ENCODE data around the gene CADM2.

CADM2 gene

GRCh38 chr3:85208650-85209049, 249.9 kb downstream of the CADM2 start:
- DNase-seq, result no peak

GRCh38 chr3:85210540-85210939, 251.8 kb downstream of the CADM2 start:
- no peak for DNase-seq

DNA sequence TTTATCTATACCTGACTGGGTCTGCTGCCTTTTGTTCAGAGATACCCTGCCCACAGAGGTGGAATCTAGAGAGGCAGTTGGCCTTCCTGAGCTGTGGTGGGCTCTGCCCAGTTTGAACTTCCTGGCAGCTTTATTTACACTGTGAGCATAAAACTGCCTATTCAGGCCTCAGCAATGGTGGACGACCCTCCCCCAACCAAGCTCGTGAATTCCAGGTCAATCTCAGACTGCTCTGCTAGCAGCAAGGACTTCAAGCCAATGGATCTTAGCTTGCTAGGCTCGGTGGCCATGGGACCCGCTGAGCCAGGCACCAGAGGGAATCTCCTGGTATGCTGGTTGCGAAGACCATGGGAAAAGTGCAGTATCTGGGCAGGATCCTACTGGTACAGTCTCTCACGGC, 270.2 kb downstream of the CADM2 start:
- no peak for DNase-seq

GRCh38 chr3:85244091-85244490, 285.3 kb downstream of the CADM2 start:
- no peak for DNase-seq

DNA sequence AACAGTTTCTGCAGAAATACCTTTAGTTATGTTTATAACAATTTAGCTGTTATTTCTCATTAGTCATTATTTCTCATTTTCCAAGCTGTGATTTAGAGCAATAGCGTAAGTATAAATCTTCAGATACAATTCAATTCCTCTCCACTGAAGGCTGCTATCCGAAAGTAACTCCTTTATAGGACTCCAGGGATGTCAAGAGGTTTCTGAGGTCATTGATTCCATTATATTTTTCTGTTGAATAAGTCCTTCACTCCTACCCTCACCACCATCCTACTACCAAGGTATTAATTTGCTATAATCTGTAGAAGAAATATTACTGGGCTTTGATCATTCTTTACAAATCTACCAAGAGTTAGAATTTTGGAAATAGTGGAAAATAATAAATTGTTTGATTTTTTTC, 285.7 kb downstream of the CADM2 start:
- DNase-seq, result no peak

- DNase-seq, result no peak
These were observed 293.0 kb downstream of the CADM2 start for GRCh38 chr3:85251766-85252165.

GRCh38 chr3:85252686-85253085, 293.9 kb downstream of the CADM2 start:
- DNase-seq, result no peak

DNA sequence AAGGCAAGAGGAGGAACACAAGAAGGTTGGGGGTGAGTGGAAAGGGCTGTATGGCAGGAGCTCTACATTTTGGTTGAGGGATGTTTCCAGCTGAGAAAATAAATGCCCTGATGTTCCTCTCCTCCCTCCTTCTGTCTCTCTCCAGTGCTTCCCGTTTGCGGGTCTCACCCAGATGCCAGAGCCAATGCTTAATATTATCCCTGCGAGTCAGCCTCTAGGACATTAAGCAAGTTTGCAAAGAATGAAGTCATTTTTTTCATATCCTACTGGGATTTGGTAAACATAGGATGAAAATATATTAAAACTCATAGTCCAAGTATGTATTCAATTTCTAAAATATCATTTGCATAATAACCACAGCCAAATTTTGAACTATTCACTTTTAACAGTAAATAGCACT, 295.9 kb downstream of the CADM2 start:
- no peak for DNase-seq

DNA sequence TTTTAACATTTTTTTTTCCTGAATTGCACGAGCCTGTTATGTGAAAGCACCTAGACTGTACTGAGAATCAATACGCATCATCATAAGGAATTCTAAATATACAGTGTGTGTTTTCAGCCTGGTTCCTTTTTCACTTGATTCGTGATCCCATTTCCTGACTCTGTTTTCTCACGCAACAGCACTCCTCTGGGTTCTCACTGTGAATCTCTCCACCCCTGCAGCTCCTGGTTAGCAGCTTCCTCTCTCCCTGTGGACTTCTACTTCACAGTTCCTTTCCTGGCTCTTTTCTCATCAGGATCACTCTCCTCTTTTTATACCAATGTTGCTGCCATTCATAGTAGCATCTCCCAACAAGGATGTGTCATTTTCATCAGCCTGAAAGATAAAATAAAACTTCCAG, 297.2 kb downstream of the CADM2 start:
- no peak for DNase-seq

DNA sequence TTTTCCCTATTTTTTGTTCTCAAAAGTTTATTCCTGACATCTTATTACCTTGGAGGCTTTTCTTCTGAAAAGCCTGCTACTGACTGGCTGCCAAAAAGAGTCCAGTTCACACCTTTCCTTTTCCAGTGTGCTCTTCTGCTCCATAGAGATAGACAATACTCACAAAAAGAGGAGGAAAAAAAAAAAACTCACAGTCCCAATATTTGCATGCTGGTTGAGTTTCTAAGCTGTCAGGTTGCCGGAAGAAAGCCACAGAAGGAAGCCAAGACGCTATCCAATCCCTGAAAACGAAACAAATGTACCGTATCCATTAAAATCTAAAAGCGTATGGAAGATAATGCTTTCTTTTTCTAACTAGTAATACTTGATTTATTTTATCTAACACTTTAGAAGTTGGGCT, 299.5 kb downstream of the CADM2 start:
- no peak for DNase-seq

- no peak for DNase-seq
These were observed 300.0 kb downstream of the CADM2 start for GRCh38 chr3:85258819-85259218.

GRCh38 chr3:85259748-85260147, 301.0 kb downstream of the CADM2 start:
- DNase-seq, result no peak

GRCh38 chr3:85264381-85264780, 305.6 kb downstream of the CADM2 start:
- DNase-seq, result no peak

- DNase-seq, result no peak
These were observed 311.7 kb downstream of the CADM2 start for GRCh38 chr3:85270488-85270887.

- no peak for DNase-seq
These were observed 313.1 kb downstream of the CADM2 start for GRCh38 chr3:85271911-85272310.

DNA sequence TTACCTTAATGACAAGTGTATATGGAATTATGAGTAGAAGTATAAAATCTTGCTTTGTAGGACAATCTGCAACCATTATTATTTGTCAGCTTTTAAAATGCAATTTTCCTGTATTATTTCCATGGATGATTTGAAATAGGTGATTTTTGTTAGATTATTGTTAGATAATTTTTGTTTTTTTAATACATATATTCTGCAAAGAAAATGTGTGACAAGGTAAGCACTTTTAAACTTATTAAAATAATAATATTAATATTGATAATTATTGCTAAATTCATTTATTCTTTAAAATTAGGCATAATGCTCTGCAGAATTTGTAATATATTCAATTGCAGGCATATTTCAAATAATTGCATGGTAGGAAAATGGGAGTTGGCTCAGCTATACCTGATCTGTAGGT, 329.5 kb downstream of the CADM2 start:
- DNase-seq, result no peak

DNA sequence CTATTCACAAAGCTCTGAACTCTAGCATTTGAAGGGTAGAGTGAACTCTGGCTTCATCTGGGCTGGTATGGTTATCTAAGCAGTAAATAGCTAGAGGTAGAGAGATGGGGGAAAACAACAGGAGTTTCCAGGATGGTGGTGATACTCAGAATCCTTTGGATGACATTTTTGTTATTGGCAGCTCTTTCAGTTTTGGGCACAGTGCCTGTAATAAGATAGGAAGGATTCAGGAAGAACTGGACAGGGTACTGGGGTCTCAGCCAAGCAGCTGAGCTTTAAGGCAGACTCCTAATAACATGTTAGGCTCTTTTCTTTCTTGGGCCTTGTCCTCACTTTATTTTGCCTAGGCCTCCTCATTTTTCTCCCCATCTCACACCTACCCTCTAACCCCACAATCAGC, 338.5 kb downstream of the CADM2 start:
- DNase-seq, result no peak

- DNase-seq, result no peak
These were observed 339.2 kb downstream of the CADM2 start for GRCh38 chr3:85298032-85298431.

- DNase-seq, result no peak
These were observed 344.4 kb downstream of the CADM2 start for GRCh38 chr3:85303156-85303555.

DNA sequence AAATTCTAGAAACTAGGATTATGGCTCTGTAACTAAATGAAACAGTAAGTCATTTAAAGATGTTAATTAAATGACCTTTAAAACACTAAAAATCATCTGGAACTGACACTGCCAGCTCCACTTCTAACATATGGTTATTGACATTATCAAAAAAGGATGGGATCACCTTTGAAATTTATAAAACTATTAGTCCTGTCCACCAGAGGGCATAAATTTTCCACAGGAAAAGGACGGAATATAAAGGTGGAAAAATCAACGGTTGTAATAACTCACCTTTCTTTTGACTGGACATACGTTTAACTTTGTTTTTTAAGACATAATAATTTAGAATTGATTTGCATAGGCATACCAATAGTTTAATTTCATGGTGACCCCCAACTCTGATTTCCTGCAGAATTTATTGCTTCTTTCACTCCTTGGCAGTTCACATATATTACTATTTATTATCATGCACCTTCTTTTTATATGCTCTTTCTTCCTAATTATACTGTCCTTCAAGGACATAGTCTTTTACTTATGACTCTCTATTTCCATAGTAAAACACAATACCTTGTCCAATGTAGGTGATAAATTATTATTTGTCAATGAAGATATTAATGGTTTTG, 345.7 kb downstream of the CADM2 start:
- DNase-seq, result no peak

DNA sequence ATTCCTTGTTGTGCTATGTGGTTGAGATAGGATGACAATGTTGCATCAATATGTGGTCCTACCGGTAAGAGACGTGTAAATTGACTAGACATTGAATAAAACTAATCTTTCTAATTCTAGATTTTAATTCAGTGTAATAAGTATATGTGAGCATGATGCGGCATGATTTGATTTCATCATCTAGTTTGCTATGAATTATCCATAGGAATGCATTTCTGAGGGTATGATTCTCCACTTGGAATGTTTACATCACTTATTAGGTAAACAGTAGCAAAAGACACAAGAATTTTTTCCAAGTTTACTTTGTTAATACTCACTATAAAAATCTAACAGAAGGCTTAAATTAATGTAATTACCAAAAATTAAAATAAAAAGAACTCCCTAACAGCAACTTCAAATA, 353.5 kb downstream of the CADM2 start:
- no peak for DNase-seq

DNA sequence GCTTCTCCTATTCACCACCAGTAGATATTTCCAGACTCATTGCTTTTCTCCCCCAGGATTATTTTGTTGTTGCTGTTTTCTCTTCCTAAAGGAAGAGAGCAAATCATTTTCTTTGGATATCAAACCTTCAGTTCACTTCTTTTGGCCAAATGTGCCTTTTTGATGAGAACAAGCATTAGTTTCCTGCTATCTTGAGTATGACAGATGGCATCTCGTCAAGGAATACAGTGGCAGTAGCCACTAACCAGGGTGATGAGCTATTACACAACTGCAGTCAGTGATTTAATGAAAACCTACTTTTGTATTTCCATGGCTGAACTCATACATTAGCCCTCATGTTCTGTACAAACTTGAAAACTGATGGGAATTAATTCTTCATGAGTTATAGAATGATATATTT, 354.6 kb downstream of the CADM2 start:
- no peak for DNase-seq

DNA sequence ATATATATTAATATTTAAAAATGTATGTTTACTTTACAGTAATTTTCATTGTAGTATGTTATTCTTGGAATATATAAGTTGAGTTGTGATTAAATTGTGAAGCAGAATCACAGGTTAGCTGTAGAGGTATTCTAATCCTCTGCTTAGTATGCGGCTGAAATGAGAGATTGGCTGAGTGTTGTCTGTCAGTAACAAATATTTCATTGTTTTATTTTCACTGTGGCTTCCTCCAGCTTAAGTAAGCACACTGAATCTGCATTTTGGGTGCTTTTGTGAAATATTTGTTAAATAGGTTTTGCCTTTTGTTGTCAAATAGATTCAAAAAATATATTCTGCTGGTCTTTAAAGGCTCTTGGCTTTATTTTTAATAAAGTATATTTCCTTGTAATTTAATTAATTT, 357.5 kb downstream of the CADM2 start:
- DNase-seq, result no peak

DNA sequence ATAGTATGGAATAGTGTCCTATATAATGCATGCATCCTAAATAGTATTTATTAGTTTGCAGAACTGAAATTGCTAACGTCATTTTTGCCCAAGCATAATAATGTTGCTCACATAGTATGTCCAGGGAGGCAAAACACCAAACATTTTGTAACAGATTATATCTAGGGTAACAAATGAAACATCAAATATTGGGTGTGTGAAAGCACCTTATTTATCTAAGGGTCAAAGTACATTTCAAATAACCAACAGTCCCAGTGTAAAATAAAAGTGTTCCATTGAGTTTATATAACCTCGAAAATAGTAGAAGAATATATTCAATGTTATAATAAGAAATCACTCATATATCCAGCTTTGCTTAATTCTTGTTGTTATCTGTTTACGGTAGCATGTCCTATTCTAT, 363.1 kb downstream of the CADM2 start:
- DNase-seq, result no peak

DNA sequence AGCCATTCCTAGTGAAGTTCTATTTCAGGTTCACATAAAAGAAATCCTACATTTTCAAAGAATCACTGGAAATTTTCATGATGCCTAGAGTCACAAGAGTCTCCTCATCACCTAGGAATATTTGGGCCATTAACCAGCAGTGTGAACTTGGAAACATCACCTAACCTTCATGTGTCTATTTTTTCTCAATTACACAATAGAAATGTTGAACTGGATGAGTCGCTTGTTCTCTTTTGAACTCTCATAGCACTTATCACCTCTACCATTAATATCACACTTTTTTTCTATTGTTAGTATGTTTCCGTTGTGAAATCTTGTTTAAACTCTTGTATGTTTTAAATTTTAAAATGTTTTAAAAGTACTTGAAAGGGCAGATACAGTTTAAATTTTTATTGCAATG, 371.3 kb downstream of the CADM2 start:
- no peak for DNase-seq

GRCh38 chr3:85337895-85338294, 379.1 kb downstream of the CADM2 start:
- no peak for DNase-seq
